Lower lobe of right lung (tissue), 2 donors: ENCODE results near the gene RTN4R. TPM values are rescaled to one million over a fixed set of nuclear protein-coding genes. Genes with fewer than 3 reads are reported as not detected.
"Not testable (repeated sequence)": the region's sequence is repeated elsewhere in the genome, so short reads cannot be mapped to it uniquely, and the experiment has no call there.

Experiments
- ATAC-seq, 2 donors: fragments of 200-7000 bp; cut with Tn5 transposase; one replicate each; pipeline ENCODE4 v1.9.1; 2020 to 2022; ENCODE audit warnings: mild to moderate bottlenecking in 2 of 2, moderate library complexity in 2 of 2
- DNase-seq: peaks from one replicate; pipeline ENCODE4 v3.0.0-alpha.2; 2020
- H3K27ac ChIP-seq: fragments of 200-600 bp; one replicate; pipeline ENCODE4 v1.8.0; 2022
- H3K27me3 ChIP-seq: fragments of 200-600 bp; one replicate; pipeline ENCODE4 v1.8.0; 2022; ENCODE audit warnings: low read depth
- H3K36me3 ChIP-seq: fragments of 200-600 bp; one replicate; pipeline ENCODE4 v1.8.0; 2022; ENCODE audit warnings: mild to moderate bottlenecking
- H3K4me1 ChIP-seq: fragments of 200-600 bp; one replicate; pipeline ENCODE4 v1.8.0; 2022
- H3K4me3 ChIP-seq: fragments of 200-600 bp; one replicate; pipeline ENCODE4 v1.8.0; 2022; ENCODE audit warnings: mild to moderate bottlenecking
- H3K9me3 ChIP-seq: fragments of 200-600 bp; one replicate; pipeline ENCODE4 v1.8.0; 2022
- CTCF ChIP-seq: fragments of 200-600 bp; IDR thresholded peaks from one replicate; pipeline ENCODE4 v1.8.0; 2022; ENCODE audit warnings: antibody characterized with exemption, mild to moderate bottlenecking
- intact Hi-C: fragments of 100-400 bp; cut with DNase I; formaldehyde crosslinking; loops from one replicate; pipeline ENCODE4 v1.11.0; 2022
- total RNA-seq: library from RNA; stranded (reverse); fragmentation: NEBNext Ultra II Directional; extraction: Animal tissue kit (Norgen Biotek cat#: 25700); gene quantifications from one replicate; pipeline ENCODE4 v1.2.1, GENCODE V29; 2021
- donor health status: DM: no; HTN: yes; CAD: no; lungs with severe emphysema.

RTN4R gene
- total RNA-seq, 1 donor from 2014 or later = 9.6 TPM

GRCh38 chr22:20315337-20316216, 47.5 kb upstream of the RTN4R start:
- no peak for TF ChIP-seq CTCF
- no peak overlapping the region for H3K27ac ChIP-seq
- intact Hi-C loops = no loop called here
- H3K4me3 ChIP-seq = no peak overlapping the region
- H3K27me3 ChIP-seq = no peaks in the 10 kb centered on the region
- peaks cover 6% of the 10 kb centered on the region for H3K36me3 ChIP-seq
- ATAC-seq = no peak
- peaks cover 19% of the 10 kb centered on the region for H3K4me1 ChIP-seq
- DNase-seq = no peak
- no peaks in the 10 kb centered on the region for H3K9me3 ChIP-seq

GRCh38 chr22:20314741-20315336, 46.7 kb upstream of the RTN4R start:
- H3K27ac ChIP-seq, intact Hi-C loops, H3K4me3 ChIP-seq, H3K9me3 ChIP-seq, H3K36me3 ChIP-seq, DNase-seq, H3K27me3 ChIP-seq, ATAC-seq: not testable (repeated sequence)
- H3K4me1 ChIP-seq = peaks cover 18% of the 10 kb centered on the region

- ATAC-seq, DNase-seq, H3K36me3 ChIP-seq, H3K27me3 ChIP-seq, H3K9me3 ChIP-seq, H3K4me3 ChIP-seq, H3K27ac ChIP-seq, intact Hi-C loops: not testable (repeated sequence)
- peaks cover 16% of the 10 kb centered on the region for H3K4me1 ChIP-seq
Observed at GRCh38 chr22:20314206-20314605, 46.1 kb upstream of the RTN4R start.

- H3K9me3 ChIP-seq, H3K27me3 ChIP-seq, H3K4me3 ChIP-seq, H3K27ac ChIP-seq, H3K36me3 ChIP-seq, DNase-seq, ATAC-seq, H3K4me1 ChIP-seq, intact Hi-C loops: not testable (repeated sequence)
Observed at GRCh38 chr22:20313306-20314077, 45.4 kb upstream of the RTN4R start.

- H3K4me1 ChIP-seq = no peaks in the 10 kb centered on the region
- H3K36me3 ChIP-seq = peaks cover 6% of the 10 kb centered on the region
- H3K9me3 ChIP-seq = no peaks in the 10 kb centered on the region
- TF ChIP-seq CTCF = no peak
- H3K4me3 ChIP-seq = no peak overlapping the region
- no peak overlapping the region for H3K27ac ChIP-seq
- no peaks in the 10 kb centered on the region for H3K27me3 ChIP-seq
- peak; percentile 39 for DNase-seq
- intact Hi-C loops = no loop called here
- ATAC-seq = no peak
Observed at GRCh38 chr22:20312396-20313191, 44.5 kb upstream of the RTN4R start.

- intact Hi-C loops, H3K27me3 ChIP-seq: not testable (repeated sequence)
Observed at GRCh38 chr22:20311249-20312062, 43.3 kb upstream of the RTN4R start.

GRCh38 chr22:20310773-20311172, 42.7 kb upstream of the RTN4R start:
- H3K9me3 ChIP-seq, H3K4me1 ChIP-seq, DNase-seq, intact Hi-C loops, H3K4me3 ChIP-seq, H3K36me3 ChIP-seq, H3K27me3 ChIP-seq, ATAC-seq, H3K27ac ChIP-seq: not testable (repeated sequence)

More at GRCh38 chr22:20311249-20312062, 43.3 kb upstream of the RTN4R start:
- not testable (repeated sequence) for ATAC-seq, DNase-seq, H3K4me1 ChIP-seq, H3K27ac ChIP-seq, H3K4me3 ChIP-seq, H3K9me3 ChIP-seq, H3K36me3 ChIP-seq

- H3K27ac ChIP-seq, H3K4me1 ChIP-seq, H3K9me3 ChIP-seq, ATAC-seq, H3K27me3 ChIP-seq, H3K36me3 ChIP-seq, intact Hi-C loops, H3K4me3 ChIP-seq: not testable (repeated sequence)
- peak; percentile 14 for DNase-seq
Observed at GRCh38 chr22:20310180-20310579, 42.1 kb upstream of the RTN4R start.

GRCh38 chr22:20308806-20309650, 40.9 kb upstream of the RTN4R start:
- H3K27ac ChIP-seq, H3K27me3 ChIP-seq, intact Hi-C loops, ATAC-seq, H3K9me3 ChIP-seq, H3K4me3 ChIP-seq, H3K36me3 ChIP-seq, H3K4me1 ChIP-seq: not testable (repeated sequence)
- peak; percentile 22 for DNase-seq
